Pons (tissue), 1 donor: ENCODE measurements around the gene MATN1.

ENCODE experiments used
- DNase-seq: peaks from one replicate; pipeline ENCODE4 v3.0.0-alpha.2; 2016; ENCODE audit warnings: low spot score

The MATN1 gene

DNA sequence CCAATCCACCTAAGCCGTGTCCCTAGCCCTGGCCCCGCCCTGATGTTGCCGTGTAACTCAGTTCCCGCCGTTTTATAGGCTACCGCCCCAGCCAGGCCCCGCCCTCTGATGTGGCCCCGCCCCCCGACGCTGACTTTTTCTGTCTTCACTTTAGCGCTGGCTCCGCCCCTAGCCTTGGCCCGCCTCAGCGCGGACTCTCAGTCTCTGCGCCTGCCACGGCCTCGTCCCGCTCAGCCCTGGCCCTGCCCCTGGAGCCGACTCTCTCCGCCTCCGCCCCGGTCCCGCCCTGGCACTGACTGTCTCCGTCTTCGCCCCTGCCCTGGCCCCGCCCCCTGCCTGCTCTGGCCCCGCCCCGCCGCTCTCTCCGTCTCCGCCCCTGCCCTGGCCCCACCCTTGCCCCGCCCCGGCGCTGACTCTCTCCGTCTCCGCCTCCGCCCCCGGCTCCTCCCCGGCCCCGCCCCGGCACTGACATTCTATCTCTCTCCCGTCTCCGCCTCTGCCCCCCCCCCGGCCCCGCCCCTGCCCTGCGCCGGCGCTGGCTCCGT, 5.2 kb downstream of the MATN1 start:
- peak; percentile 98 for DNase-seq

DNA sequence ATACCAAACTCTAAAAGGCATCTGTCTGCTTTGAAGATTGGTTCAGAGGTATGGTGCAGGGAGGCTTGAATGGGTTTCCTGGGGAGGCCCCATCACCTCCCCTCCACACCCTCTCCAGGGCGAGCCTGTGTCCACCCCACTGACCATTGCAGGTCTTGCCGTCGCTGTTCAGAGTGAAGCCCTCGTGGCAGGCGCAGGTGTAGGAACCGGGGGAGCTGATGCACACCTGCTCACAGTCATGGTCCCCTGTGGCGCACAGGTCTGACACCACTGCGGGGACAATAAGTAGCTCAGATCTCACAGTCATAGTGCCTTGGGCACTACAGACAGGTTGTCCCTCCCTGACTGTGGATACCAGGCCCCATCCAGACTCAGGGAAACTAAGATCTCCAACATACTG, 6.7 kb downstream of the MATN1 start:
- no peak for DNase-seq

DNA sequence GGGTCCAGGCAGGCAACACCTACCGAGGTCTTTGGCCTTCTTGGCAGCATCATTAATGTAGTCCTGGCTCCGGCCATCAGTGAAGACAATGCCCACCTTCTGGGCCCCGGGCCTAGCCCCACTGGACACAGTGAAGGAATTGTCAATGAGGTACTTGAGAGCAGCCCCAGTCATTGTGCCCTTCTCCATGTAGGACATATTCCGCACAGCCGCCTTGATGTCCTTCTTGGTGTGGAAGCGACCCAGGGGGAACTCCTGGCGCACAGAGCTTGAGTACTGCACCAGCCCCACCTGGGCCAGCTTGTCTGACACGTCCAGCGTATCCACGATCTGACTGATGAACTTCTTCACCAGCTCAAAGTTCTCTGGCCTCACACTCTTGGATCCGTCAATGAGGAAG, 7.5 kb downstream of the MATN1 start:
- DNase-seq: no peak

DNA sequence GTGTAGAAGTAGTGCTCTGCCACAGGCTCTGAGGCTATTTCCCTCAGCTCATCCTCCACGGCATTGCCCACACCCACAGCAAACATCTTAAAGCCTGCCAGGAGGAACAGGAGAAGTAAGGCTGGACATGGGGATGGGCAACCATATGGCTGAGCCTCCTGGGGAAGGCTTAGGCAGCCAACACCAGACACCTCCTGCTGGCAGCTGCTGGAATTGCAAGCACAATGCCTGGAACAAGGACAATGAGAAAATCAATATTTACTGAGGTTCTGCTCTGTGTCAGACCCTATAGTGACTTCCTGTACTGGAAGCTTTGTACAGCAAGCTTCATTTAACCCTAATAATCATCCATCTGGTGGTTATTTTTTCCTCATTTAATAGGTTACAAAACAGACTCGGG, 8.2 kb downstream of the MATN1 start:
- DNase-seq: no peak

DNA sequence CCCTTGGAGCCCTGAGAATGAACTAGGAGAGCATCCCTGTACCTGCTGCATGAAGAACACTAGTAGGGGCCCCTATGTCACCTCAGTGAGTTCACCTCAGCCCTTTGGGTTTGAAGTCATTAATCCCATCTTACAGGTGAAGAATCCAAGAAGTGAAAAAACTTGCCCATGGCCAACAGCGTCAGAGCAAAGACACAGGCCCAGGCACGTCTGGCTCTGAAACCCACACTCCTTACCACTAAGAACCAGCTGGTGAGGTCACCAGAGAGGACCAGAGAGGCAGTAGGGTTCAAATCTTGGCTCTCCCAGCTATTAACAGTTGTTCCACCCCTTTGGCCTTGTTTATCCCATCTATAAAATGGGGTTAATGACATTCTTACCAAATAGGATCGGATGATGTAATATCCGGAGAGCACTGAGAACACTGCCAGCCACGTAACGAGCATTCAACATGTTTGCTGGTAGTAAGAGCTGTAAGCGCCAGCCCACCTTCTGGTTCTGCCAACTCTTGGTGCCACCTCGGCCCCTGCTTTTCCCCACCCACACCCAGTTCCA, 8.8 kb downstream of the MATN1 start:
- no peak for DNase-seq

DNA sequence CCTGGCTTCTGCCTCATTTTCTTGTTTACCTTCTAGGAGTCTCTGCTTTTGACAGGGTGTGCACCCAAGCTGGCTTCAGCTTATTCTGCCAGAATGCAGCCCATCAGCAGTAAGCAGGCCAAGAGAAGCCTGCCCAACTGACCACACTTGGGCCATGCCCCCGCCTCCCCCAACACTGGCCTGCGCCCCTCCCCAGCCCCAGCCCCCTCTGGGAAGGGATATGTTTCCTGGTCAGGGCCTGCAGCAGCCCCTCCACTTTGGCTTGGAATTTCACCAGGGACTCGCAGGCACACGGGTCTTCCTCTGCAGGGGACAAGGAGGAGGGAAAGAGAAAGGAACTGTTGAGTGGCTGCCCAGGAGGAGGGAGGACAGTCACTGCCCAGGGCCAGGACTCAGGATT, 9.4 kb downstream of the MATN1 start:
- DNase-seq: no peak

DNA sequence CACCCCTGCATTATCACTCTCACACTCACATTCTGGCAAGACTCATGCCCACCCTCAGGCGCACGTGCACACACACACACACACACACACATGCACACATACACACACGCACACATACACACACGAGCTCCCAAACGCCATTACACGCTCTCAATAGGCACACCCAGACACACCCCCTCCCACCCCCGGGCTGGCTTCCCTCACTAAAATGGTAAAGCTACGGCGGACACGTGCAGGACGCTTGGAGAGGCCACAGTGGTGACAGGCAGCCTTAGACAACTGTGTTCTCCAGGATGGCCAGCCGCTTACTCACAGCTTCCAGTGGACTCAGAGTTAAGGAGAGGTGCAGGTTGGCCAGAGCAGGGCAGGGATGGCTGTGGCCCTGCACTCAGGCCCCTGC, 10.1 kb downstream of the MATN1 start:
- DNase-seq: no peak

DNA sequence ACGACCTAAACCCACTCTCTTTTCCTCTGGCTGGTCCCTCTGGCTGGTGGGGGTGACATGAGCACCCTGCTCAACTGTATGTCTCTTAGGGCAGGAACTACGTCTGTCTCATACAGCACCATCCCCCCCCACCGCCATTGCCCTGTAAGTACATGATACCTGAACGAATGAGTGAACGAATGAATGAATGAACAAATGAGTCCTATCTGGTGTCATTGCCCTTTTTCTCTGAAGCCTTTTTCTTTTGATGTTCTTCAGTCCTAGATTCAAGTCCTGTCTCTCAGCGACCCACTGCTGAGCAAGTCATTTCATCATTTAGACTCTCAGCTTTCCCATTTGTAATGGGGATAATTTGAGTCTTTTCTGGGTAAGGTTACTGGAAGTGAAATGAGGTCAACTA, 10.8 kb downstream of the MATN1 start:
- no peak for DNase-seq

DNA sequence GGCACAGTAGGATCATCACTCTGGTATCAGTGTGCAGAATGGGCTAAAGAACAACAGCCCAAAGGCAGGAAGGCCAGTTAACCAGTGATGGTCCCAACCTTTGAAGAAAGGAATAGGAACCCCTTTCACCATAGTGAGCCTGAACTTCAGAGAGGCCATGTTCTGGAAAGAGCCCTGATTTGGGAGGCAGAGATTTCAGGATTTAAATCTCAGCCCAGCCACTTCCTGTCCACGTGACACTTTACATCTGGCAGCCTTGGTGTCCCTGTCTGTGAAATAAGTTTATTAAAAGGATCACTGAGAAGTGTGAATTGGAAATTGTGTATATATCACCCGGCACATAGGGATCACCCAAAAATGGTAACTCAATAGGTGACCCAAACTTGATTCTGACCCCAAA, 13.0 kb downstream of the MATN1 start:
- no peak for DNase-seq

DNA sequence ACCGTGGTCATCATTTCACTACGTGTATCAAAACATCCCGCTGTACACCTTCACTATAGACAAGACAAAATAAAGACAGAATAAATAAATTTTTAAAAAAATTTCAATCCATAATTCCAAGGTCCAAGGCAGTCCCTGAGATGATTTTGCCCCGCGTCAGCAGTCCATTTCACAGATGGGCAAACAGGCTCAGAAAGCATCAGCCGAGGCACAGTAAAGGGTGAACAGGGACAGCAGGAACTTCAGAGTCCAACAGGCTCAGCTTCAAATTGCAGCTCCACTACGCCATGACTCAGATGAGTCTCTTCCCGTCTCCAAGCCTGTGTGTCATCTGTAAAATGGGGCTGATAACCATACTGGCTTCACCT, 15.0 kb downstream of the MATN1 start:
- DNase-seq: no peak

DNA sequence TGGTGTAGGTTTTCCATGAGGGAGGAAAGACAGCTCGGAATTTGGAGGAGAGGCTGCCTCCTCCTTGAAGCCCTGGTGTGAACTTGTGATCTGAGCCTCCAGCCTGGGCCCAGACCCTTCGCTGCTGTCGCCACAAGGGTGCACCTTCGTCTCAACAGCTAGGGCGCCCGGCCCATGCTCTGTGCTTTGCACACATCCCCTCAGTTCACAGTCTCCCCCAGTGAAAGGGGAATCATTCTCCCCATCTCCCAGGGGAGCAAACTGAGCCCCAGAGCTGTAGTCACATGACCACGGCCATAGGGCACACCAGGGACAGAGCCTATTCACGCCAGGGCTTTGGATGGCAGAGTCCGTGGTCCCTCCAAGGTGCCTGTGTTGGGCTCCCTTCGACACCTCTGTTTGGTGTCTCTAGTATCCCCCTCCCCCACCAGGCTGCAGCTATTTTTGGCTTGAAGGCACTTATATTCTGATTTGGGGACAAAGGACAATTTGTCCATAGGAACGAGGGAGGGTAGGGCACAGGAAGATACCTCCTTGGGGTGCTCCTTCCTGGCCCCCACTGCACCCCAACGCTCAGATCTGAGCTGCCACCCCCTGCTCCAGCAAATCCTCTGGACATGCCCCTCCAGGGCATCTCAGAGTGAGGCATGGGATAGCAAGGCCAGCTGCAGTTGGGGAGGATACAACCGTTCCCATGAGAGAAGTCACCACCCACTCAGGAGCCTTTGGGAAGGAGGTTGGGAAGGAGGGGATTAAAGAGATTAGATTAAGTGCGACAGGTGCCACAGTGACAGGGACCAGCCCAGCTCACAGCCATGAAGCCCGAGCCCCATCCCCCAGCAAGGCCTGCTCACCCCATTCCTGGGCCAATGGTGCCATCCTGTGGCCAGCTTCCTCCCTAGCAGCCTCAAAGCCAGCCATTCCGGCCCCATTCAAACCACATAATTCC, 15.7 kb downstream of the MATN1 start:
- DNase-seq: peak; percentile 79

DNA sequence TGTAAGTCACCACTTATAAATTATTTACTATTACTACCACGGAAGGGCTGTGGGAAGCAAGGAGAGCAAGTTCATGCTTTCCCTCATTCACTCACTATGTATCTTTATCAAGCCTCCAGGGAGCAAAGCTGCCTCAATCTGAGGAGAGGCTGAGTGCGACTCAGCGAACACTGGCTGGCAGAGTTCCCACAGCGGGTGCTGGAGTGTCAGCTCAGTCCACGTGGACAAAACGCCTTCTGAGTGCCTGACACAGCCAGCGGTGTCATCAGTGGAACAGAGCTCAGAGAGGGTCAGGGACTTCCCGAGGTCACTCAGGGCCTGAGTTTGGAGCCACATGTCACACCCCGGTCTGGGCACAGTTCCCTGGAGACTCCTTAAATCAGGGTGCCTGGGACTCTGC, 16.9 kb downstream of the MATN1 start:
- no peak for DNase-seq

DNA sequence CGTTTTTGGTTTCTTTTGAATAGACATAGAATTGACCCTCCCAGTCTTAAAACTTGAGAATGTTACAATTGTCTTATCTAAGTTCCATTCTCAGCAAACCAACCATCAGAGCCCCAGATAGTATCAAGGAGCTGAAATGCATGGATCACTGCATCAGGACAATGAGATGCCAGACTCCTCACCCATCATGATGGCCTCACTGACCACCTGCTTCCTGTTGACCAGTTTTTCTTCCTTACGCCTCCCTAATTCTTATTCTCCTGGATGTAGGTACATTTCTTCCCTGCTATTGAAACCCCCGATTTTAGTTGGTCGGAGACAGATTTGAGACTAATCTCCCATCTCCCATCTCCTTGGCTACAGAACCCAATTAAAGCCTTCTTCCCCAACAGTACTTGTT, 17.7 kb downstream of the MATN1 start:
- no peak for DNase-seq

DNA sequence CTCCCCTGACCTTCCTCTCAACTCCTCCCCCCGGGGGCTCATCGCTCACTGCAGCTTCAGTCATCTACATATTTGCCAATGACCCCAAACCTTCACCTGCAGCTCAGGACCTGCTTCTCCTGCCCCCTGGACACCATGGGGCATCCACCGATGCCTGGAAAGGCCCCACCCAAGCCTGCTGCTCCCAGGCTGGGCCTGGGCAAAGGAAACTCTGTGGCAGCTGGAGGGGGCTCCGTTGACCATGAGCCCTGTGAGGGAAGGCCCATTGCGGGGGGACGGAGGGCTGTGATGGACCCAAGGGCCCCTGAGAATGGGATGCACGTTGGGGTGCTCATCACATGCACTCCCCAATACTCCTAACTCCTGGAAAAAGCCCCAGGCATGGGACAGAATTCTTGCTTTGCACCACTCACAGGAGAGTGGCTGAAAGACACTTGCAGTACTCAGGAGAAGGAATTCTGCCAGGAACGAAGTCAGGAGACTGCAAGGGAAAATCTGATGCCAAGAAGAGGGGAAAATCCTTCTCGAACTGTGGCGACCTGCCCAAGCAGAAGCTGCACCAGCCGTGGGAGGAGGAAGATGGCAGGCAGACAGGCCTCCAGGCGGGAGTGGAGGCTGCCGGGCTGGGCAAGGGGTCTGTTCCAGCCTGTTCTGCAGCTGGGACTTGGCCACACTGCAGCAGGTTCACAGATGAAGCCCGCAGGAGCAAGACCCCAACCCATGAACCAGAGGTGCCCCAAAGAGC, 18.4 kb downstream of the MATN1 start:
- no peak for DNase-seq

DNA sequence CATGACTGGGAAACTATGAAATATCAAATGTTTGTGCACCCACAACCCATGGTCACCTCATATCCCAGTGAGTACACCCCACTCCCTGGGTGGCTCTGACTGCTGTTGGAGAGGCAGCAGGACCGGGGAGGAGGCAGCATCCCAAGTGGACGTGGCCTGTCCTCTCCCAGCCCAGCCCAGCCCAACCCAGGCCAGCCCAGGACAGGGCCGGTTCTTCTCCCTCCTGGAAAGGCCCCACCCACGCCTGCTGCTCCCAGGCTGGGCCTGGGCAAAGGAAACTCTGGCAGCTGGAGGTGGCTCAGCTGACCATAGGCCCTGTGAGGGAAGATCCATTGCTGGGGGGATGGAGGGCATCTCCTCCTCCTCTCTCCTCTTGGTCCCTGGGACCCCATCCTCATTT, 19.1 kb downstream of the MATN1 start:
- DNase-seq: no peak

DNA sequence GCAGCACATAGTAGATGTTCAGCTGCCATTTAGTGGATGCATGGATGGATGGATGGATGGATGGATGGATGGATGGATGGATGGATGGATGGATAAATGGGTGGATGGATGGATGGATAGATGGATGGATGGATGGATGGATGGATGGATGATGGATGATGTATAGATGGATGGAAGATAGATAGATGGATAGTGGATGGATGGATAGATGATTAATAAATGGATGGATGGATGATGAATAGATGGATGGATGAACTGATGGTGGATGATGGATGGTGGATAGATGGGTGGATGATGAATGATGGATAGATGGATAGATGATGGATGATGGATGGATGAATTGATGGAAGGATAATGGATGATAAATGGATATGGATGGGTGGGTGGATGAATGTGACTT, 20.6 kb downstream of the MATN1 start:
- no peak for DNase-seq

DNA sequence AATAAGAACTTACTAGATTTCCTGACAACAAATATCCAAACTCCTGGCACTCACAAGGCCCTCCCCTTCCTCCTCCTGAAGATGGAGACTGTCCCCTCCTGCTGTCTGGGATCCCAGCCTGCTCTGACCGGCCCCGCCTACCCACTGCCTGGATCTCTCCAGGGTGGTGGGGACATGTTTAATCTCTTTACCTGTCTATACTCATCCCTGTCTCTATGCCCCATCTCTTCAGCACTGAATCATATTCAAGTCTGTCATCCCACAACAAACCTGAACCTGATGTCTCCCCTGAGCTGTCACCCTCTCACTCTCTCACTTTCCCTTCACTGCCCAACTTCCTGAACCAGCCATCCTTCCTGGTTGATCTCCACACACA, 22.1 kb downstream of the MATN1 start:
- DNase-seq: no peak

DNA sequence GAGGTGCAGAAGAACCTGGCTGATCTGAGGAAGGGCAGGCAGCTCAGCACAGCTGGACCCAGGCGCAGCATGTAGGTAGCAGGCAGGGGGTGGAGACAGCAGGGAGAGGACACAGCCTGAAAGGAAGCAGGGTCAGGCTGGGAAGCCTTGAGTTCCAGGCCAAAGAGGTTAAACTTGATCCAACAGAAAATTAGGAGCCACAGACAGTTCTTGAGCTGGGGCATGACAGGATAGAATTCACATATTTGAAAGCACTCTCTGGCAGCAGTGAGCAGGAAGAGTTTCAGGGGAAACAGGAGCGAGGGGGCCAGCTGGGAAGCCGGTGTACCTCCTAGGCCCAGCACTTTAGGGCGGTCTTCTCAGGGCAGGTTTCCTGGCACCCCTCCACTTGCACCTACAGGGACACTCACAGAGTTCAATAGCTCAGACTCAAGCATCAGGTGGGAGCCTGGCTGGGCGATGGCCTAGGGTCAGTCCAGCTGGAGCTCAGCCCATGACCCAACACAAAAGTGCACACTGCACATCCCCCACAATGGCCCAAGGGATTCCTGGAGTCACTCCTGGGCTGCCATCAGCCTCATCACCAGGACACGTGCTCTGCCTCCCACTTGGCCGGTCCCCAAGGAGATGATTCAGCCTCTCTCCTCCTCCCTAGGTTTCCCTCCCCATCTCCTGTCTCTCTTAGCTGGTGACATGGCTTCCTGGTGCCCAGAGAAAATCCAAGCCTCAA, 22.7 kb downstream of the MATN1 start:
- DNase-seq: no peak

DNA sequence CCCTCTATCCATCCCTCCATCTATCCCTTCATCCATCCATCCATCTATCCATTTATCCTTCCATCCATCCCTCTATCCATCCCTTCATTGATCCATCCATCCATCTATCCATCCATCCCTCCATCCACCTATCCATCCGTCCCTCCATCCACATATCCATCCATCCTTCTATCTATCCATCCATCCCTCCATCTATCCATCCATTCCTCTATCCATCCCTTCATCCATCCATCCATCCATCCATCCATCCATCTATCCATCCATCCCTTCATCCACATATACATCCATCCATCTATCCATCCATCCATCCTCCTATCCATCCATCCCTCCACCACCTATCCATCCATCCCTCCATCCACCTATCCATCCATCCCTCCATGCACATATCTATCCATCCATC, 23.6 kb downstream of the MATN1 start:
- DNase-seq: no peak

DNA sequence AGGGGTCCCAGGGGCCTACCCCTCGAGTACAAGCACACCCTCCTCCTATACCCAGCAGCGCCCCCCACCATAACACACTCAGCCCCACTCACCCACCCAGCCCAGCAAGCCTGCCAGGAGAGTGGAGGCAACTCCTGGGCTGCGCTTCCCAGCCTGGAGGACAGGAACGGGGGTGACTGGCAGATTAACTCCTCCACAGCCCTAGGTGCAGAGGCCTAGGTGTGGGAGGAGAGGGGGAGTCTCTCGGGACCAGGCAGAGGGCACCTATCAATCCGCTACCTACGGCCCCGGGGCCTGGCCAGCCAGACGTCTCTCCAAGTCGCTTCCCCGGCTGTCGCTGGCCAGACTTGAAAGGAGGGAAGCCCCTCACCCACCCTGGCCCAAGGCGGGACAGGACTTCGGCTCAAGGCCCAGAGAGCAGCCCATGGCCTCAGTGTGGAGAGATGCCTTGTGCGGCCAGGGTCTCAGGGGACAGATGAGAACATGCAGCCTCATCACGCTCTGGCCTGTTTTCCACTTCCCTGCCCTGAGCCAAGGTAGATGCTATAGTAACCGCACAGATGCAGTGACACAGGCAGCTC, 24.9 kb downstream of the MATN1 start:
- no peak for DNase-seq

DNA sequence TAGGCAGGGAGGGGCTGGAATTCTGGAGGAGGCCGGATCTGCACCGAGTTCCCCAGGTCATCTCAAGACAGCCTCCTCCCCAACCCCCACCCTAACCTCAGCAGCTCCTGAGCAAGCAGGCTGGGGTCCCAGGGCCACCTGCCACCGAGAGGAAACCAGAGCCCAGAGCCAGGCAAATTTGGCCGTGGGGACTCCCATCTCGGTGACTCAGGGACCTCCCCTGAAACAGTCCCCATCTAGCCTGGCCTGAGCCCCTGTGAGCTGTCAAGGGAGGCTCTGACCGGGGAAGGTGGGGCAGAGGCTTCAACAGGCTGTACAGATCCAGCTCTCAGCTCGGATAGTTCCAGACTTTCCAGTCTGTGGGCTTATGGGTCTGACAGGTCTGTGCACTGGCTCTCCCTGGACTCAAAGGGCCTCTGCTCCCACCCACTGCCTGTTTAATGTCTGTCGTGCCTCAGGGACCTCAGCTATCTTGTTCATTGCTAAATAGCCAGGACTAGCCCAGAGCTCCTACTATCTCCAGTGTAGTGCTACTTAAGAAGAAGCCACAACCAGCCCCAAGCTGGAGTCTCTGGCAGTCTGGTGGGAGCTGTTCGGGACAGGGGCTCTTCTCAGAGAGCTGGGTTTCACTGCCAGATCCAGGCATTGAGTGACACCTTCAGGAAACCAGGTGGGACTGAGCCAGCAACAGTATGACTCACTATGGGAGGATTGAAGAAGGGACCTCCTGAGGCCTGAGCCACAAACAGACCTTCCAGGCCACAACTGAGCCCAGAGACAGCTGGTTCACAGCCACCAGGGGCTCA, 25.6 kb downstream of the MATN1 start:
- DNase-seq: no peak
